GM18499 (cell line): ENCODE results near the gene CMTM6.
A peak's percentile ranks its signal among the peaks of the same experiment; 100 is the strongest.

Experiments
- ATAC-seq: cut with Tn5 transposase; IDR thresholded peaks from one replicate; pipeline ENCODE4 v1.9.1; 2021; ENCODE audit warnings: moderate number of reproducible peaks; ENCODE audit not compliant: insufficient read depth, unreplicated experiment

CMTM6 gene

GRCh38 chr3:32450992-32451659, 51.5 kb downstream of the CMTM6 start:
- no peak for ATAC-seq

GRCh38 chr3:32450426-32450825, 52.2 kb downstream of the CMTM6 start:
- ATAC-seq, result no peak

- no peak for ATAC-seq
These were observed 53.0 kb downstream of the CMTM6 start for GRCh38 chr3:32449691-32450090.

GRCh38 chr3:32448686-32449474, 53.8 kb downstream of the CMTM6 start:
- ATAC-seq, result no peak

- ATAC-seq, result no peak
These were observed 54.7 kb downstream of the CMTM6 start for GRCh38 chr3:32447865-32448400.

GRCh38 chr3:32443478-32443877, 59.2 kb downstream of the CMTM6 start:
- no peak for ATAC-seq

GRCh38 chr3:32442766-32443165, 59.9 kb downstream of the CMTM6 start:
- ATAC-seq, result no peak

DNA sequence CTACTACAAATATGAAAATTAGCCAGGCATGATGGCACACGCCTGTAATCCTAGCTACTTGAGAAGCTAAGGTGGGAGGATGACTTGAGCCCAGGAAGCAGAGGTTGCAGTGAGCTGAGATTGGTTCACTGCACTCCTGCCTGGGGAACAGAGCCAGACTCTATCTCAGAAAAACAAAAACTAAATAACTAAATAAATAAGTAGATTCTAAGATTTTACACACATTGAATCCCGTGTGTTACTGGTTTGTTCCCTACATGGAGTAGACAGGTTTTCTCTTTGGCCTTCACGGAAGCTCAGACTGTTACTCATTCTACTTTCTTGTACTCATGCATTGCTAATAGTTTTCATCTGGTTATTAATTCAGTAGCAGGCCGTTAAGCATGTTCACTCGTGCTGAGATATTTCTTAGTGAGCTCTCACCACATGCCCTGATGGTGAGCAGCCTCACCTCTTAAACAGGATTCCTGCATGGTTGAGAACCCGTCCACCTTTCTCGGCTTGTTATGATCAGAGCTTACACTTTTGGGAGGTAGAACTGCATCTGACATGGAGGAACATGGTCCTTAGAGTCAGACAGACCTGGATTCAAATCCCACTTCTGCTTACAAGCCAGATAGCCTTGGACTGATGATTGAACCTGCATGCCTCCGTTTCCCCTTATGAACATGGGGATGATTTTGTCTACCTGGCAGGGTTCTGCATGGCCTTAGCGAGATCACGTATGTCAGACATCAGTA, 61.9 kb downstream of the CMTM6 start:
- no peak for ATAC-seq

DNA sequence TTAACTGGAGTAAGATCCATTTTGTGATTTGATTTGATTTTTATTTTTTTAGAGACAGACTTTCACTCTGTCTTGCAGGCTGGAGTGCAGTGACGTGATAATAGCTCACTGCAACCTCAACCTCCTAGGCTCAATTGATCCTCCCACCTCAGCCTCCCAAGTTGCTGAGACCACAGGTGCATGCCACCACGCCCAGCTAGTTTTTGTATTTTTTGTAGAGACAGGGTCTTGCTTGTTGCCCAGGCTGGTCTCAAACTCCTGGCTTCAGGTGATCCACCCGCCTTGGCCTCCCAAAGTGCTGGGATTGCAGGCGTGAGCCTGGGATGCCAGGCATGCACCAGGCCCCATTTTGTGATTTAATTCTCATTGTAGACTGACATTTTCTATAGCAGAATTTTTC, 63.2 kb downstream of the CMTM6 start:
- peak; percentile 7 for ATAC-seq

DNA sequence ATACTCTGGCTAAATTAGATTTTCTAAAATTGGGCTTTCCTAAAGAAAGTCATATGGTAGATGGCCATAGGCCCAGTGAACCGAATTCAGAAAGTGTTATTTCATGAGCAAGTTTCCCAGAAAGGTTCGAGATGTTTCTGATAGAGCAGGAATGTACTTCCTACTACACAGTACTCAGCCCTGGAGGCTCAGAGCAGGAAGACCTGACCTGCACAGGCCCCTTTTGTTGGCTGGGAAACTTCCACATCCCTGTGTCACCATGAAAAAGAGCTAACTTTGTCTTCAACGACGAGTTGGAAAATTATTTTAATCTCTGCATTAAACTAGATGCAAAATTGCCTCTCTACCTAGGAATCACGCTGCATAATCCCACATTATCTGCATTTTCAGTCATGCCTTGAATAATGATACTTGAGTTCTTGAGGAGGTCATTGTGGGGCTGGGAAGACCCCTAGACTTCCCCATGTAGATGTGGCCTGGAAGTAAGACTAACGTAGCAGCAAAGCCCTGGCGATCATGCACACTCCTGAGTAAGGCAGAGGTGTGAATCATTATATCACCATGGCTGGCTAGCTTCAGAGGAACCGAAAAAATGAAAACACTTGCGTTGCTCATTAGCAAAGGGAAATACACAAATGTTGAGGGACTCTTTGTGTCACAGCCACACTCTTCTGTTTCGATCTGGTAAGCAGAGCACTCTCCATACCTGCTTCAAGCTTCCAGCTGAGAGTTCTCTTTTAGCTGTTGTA, 63.9 kb downstream of the CMTM6 start:
- peak; percentile 93 for ATAC-seq

GRCh38 chr3:32437896-32438295, 64.8 kb downstream of the CMTM6 start:
- no peak for ATAC-seq

DNA sequence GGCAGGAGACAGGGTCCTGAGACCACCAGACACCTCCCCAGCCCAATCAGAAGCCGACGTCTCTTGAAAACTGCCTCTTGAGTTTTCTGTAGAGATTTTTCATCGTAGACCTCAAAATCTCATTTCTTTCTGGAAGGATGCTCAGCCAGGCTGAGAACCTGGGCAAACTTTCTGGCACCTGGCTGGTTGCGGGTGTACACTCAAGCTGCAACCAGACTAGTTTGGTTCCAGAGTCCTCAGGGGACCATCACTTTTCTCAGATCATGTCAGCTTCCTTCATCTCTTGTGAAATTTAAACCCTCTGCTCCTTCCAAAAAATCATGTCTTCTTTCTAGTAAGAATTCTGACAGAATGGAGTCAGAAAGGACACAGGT, 65.8 kb downstream of the CMTM6 start:
- ATAC-seq, result no peak

GRCh38 chr3:32435911-32436815, 66.5 kb downstream of the CMTM6 start:
- no peak for ATAC-seq

GRCh38 chr3:32434206-32434605, 68.4 kb downstream of the CMTM6 start:
- no peak for ATAC-seq

DNA sequence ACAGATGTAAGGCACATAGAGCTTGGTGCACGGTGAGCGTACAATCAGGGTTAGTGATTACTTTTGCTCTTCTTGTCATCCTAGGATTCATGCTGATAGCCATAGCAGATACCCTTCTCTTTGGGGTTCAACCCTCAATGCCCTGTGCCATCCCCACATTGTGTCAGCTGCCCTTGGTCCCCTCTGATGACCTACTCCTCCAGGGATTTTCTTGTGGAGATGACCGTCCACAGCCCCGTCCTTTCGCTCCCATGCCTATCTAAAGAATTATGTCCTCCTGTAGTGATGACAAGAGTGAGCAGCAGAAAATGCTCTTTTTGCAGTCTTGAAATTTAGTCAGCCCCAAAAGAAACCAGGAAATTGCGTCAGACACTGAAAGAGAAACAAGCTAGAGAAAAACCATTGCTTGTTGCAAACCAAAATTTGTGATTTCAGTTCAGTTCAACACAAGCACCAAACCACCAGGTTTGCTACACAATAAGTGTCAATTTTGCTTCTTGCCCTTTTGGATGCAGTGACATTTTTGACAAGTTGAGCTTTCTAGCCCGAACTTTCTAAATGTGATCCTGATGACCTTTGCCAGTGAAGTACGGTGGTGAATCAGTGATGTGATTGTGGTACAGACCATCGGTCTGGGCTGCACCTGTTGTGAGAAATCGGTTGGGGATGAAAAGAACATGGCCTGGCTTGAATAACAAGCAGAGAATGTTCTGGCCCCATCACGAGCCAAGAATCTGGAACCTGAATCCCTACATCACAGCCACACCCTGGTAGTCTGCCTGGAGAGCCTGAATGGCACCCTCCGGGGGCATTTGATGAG, 69.7 kb downstream of the CMTM6 start:
- no peak for ATAC-seq

- no peak for ATAC-seq
These were observed 70.5 kb downstream of the CMTM6 start for GRCh38 chr3:32432045-32432710.

- ATAC-seq, result no peak
These were observed 71.2 kb downstream of the CMTM6 start for GRCh38 chr3:32431481-32431880.
